GM18951 (cell line): Measurements from ENCODE around the gene KRTAP4-5.
"Not testable (repeated sequence)": the region's sequence is repeated elsewhere in the genome, so short reads cannot be mapped to it uniquely, and the experiment has no call there.

Experiments
- POLR2A ChIP-seq: IDR thresholded peaks from 4 replicates; pipeline ENCODE4 v1.6.1; 2011; ENCODE audit warnings: mild to moderate bottlenecking; ENCODE audit not compliant: insufficient read length, insufficient read depth; ENCODE audit errors: extremely low read depth
- in situ Hi-C: fragments of 300-500 bp; cut with MboI; formaldehyde crosslinking; loops from one replicate; pipeline ENCODE4 v1.12.0; 2022; ENCODE audit warnings: low sequenced_read_pairs, mixed read lengths, inconsistent platforms; ENCODE audit not compliant: unreplicated experiment

KRTAP4-5 gene

DNA sequence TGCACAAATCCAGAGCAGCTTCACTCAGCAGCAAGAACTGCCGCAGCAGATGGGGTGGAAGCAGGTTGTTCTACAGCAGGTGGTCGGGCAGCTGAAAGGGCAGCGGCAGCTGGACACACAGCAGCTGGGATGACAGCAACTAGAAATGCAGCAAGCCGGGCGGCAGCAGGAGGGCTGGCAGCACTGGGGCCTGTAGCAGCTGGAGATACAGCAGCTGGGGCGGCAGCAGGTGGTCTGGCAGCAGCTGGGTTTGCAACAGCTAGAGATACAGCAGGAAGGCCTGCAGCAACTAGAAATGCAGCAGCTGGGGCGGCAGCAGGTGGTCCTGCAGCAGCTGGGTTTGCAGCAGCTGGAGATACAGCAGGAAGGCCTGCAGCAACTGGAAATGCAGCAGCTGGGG lies 17.9 kb upstream of the KRTAP4-5 start:
- in situ Hi-C loops, result no loop called here
- TF ChIP-seq POLR2A, result no peak

GRCh38 chr17:41163828-41164227 lies 14.2 kb upstream of the KRTAP4-5 start:
- in situ Hi-C loops, result no loop called here
- TF ChIP-seq POLR2A, result no peak

DNA sequence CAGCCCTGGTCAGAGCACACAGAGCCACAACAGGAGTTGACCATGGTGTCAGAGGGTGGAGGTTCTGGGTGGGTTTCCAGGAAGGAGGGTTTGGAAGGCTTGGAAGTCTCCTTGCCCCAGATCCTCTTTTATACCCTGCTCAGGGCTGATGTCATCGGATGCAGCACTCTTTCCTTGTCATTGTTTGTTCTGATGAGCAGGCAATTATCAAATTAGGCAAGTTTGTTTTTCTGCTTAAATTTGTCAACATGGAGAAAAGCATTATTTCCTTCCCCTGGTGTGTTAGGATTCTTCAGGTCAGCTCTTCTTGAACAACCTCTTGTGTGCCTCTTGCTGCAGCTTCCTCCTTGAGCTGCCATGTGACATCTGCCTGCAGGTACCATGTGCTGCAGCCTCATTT lies 11.0 kb upstream of the KRTAP4-5 start, which contains the start of gene KRTAP4-4:
TSS of gene KRTAP4-4 (minus strand) at position 101 of the 400 bp plus-strand sequence. CDS start at position 44, 57 bp downstream.
- in situ Hi-C loops, result no loop called here

DNA sequence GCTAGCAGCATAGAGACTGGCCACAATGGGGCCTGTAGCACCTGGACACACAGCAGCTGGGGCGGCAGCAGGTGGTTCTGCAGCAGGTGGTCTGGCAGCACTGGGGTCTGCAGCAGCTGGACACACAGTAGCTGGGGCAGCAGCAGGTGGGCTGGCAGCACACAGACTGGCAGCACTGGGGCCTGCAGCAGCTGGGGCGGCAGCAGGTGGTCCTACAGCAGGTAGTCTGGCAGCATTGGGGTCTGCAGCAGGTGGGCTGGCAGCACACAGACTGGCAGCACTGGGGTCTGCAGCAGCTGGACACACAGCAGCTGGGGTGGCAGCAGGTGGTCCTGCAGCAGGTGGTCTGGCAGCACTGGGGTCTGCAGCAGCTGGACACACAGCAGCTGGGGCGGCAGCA lies 10.6 kb upstream of the KRTAP4-5 start:
- in situ Hi-C loops, result not testable (repeated sequence)

More for the DNA sequence above, 11.0 kb upstream of the KRTAP4-5 start, which contains the start of gene KRTAP4-4:
- TF ChIP-seq POLR2A, result no peak

DNA sequence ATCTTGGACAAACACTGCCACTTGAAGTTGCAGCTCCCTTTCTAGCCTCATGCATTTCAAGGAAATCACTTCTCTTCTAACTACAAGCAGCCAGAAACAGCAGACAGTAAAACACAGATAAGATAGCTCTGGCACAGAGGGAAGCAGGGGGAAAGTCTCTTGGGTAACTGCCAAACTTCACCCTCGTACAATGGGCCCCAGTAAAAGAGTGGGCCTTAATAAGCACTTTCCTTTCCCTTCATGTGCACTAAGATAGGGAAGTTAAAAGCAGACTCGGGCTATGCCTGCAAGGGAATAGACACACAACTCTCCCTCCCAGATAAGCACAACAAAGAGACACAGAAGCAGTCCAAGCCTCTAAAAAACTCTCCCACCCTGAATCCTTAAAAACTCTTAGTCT lies 4.2 kb upstream of the KRTAP4-5 start:
- in situ Hi-C loops, result no loop called here
- TF ChIP-seq POLR2A, result no peak

GRCh38 chr17:41151525-41151924 lies 1.9 kb upstream of the KRTAP4-5 start:
- TF ChIP-seq POLR2A, result no peak

DNA sequence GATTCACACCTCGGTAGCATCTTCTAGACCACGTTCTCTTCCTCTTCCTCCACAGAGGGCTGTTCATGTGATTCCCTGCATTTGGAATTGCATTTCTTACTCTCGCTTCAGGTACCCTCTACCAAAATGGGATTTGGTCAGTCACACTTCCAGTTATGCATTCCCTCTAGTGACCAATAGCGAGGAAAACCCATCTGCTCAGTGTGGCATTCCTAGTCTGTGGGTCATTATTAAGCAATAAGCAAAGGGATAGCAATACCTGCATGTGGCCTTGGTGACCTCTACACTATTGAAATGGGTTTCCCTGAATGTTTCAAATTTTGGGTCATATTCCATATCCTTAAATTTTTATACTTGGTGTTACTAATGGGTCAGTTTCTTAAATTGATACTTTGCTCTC lies 401 bp upstream of the KRTAP4-5 start:
- in situ Hi-C loops, result no loop called here
- no peak for TF ChIP-seq POLR2A

More at GRCh38 chr17:41151525-41151924, 1.9 kb upstream of the KRTAP4-5 start:
- in situ Hi-C loops, result no loop called here

- in situ Hi-C loops, result not testable (repeated sequence)
Observed at GRCh38 chr17:41148971-41149651, 514 bp downstream of the KRTAP4-5 start.

DNA sequence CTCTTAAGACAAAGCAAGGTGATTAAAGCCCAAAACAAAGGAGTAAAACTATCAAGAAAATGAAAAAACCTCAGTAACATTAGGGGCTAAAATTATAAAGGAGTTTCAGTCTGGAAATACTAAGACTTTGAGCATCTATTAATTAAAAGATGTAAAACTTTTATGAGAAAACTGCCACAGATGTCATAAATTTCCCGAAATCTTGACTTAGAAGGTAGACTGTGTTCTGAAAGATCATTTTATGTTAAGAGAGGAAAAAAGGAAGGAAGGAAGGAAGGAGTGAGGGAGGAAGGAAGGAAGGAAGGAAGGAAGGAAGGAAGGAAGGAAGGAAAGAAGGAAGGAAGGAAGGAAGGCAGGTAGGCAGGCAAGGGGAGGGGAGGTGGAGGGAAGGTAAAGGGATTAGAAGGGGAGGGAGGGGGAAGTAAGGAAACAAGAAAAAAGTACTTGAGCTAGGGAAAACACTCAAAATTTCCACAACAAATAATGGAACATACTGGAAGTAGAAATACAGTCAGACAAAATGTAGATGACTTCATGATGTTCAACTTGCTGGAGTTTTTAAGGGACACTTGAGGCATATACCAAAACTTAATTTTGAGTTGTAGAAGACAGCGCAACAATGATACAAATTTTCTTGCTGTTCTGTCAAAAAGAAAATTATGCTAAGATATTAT lies 2.0 kb downstream of the KRTAP4-5 start:
- no peak for TF ChIP-seq POLR2A

DNA sequence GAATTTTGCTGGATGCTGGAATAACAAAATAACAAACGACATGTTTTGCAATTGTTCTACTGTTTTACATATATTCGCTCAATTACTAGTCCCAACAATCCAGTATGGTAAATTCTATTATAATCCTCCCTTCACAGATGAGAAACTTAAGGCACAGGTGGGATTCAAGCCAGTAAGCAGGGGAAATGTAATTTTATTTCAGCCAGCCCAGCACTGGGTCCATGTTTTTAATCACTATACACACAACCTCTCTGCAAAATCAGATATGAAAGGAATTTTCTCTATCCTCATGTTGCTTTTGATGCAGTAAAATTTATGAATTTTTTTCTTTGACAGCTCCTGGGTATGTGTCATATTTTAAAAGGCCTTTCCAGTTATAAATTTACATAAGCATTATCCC lies 4.4 kb downstream of the KRTAP4-5 start:
- in situ Hi-C loops, result no loop called here
- TF ChIP-seq POLR2A, result no peak

More for the DNA sequence above, 2.0 kb downstream of the KRTAP4-5 start:
- in situ Hi-C loops, result no loop called here

- in situ Hi-C loops, result no loop called here
Observed at GRCh38 chr17:41144846-41145245, 4.8 kb downstream of the KRTAP4-5 start.

GRCh38 chr17:41141361-41141760 lies 8.3 kb downstream of the KRTAP4-5 start:
- in situ Hi-C loops, result no loop called here
- TF ChIP-seq POLR2A, result no peak

More at GRCh38 chr17:41144846-41145245, 4.8 kb downstream of the KRTAP4-5 start:
- TF ChIP-seq POLR2A, result no peak

- TF ChIP-seq POLR2A, result no peak
- in situ Hi-C loops, result no loop called here
Observed at GRCh38 chr17:41140360-41141131, 9.1 kb downstream of the KRTAP4-5 start, which contains the start of gene KRTAP4-6. Gene KRTAP4-6 (minus strand): TSS chr17:41140544. CDS start chr17:41140487, 57 bp downstream.

GRCh38 chr17:41139865-41140264 lies 9.8 kb downstream of the KRTAP4-5 start:
- in situ Hi-C loops, result not testable (repeated sequence)
